Forelimb muscle (tissue), 1 donor: ENCODE measurements around the gene ARSB. TPM values are rescaled to one million over a fixed set of nuclear protein-coding genes. Genes with fewer than 3 reads are reported as not detected.
"Not testable (repeated sequence)": the region's sequence is repeated elsewhere in the genome, so short reads cannot be mapped to it uniquely, and the experiment has no call there.

Source experiments
- DNase-seq: peaks from one replicate; pipeline ENCODE4 v3.0.0-alpha.2; 2013; ENCODE audit warnings: low read depth
- polyA plus RNA-seq: library from polyadenylated mRNA; unstranded; fragments of 120-200 nt; gene quantifications from one replicate; pipeline ENCODE4 v1.2.1, GENCODE V29; 2013; ENCODE audit not compliant: insufficient read length

The ARSB gene
- polyA plus RNA-seq, 1 donor, result 18.4 TPM

DNA sequence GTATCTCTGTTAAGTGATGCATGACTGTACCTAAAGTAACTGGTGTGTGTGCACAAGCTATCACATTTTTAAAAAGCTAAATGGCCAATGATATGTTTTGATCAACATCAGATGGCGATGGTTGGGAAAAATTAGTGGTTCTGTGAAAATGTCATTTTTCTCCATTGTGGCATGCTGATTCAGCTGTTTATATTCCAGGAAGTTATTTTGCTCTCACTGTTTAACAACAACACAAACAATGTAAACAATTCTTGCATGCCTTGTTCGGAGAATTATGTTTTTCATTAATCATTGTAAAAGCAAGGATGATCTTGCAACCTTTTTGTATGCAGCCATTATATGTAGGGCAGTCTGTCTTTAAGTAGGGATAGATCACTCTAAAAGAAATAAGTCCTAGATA is 230.5 kb downstream of the ARSB start:
- no peak for DNase-seq

GRCh38 chr5:78753093-78753531 is 232.0 kb downstream of the ARSB start:
- no peak for DNase-seq

DNA sequence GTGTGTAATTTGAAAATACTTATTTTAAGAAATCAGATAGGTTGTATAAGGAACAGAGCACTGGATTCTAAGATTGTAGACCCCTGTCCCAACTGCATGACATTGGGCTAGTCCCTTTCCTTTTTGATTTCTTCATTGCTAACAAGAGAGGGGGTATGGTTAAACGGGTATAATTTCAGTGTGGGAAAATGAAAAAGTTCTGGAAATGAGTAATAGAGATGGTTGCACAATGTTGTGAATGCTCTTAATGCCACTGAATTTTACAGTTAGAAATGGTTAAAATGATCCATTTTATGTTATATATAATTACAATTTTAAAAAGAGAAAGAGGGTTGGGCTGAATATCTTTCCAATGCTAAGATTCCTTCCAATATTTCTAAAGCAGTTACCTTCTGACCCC is 233.2 kb downstream of the ARSB start:
- DNase-seq, result no peak

DNA sequence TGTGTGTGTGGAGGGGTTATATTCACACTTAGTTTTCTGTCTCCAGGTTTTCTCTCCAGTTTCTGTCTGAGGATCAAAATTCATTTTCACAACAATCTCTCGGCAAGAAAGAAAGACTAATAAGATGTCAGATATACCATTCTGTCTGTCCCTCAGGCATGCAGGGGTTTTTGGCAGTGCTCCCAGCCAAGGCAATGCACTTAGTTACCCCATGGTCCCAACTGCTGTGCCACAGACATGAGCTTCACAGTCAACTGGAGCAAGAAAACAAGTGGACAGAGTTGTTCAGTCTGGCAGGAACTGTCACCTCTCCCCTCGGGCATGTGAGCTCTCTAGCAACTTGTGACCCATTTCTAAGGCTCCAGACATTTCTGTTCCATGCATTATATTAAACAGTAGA is 234.8 kb downstream of the ARSB start:
- DNase-seq, result no peak

GRCh38 chr5:78747705-78748359 is 237.3 kb downstream of the ARSB start:
- no peak for DNase-seq

DNA sequence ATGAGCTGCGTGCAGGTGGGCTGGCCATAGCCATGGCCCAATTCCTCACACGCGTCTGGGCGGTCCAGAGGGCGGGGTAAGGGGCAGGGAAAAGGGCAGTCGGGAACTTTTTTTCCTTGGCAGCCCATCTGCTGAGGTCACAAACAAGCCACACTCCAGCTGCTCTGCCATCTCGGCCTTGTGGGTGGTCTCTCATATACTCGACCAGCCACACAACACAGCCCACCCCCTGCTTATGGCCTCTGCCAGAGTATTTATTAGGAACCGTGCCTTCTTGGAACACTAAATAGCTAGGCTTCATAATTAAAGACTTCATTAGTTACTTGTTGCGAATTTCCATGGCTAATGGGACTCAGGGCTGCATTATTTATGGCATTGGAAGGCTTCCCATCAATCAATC is 238.1 kb downstream of the ARSB start:
- no peak for DNase-seq

DNA sequence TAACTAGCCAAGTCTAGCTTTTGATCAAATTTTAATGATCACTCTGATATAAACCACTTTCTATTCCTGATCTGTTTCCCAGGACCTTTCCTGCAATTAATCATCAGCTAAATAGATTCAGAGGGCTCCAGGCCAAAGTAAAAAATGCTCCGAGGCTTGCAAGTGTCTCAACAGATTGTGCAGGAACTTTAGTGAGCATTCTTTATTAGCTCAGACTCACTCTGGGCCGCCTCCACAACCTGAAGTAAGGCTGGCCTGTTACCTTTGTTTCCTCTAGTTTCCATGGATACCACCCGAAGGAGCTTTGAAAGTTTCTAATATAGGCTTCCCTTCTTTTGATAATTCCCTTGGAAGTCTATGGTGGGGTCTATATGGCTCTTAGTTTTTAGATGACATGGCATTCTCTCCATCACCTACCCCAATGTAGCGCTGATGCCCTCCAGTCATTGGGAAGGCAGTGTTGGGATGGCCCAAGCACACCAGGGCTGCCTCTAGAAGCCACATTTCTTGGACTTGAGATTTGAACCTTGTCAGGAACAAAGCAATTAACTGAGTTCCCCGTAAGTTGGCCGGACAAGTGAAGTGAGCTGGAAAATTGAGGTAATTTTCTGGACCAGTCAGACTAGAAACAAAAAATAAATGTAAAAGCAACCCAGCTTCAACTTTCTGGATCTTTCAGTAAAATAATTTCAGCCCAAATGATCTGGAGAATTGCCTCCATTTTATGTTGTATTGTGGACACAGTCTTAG is 238.9 kb downstream of the ARSB start:
- DNase-seq, result no peak

DNA sequence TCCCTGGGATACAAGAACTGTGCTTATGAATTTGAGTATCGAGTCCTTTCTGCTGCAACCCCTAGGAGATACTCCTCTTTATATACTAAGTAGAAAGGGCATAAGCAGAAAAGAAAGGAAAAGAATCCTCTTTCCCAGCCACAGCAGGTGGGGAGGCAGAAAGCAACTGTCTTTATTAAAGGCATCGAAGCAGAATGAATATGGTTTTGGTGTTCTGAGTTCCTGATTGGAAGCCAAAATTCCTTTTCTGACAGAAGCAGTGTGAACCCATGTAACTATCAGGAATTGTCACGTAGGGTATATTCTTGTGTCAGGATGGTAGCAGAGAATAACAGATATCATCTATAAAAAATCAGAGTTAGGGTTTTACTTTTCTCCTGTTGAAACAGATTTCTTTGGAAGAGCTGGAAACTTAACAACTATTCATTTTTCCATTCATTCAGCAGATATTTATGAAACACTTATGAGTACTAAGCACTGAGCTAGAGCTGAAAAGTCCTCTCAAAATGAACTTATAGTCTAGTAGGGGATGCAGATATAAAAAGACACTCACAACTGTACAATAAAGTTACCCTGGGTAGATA is 240.1 kb downstream of the ARSB start:
- DNase-seq, result peak; percentile 68

GRCh38 chr5:78741019-78741418 is 244.1 kb downstream of the ARSB start:
- DNase-seq, result no peak

DNA sequence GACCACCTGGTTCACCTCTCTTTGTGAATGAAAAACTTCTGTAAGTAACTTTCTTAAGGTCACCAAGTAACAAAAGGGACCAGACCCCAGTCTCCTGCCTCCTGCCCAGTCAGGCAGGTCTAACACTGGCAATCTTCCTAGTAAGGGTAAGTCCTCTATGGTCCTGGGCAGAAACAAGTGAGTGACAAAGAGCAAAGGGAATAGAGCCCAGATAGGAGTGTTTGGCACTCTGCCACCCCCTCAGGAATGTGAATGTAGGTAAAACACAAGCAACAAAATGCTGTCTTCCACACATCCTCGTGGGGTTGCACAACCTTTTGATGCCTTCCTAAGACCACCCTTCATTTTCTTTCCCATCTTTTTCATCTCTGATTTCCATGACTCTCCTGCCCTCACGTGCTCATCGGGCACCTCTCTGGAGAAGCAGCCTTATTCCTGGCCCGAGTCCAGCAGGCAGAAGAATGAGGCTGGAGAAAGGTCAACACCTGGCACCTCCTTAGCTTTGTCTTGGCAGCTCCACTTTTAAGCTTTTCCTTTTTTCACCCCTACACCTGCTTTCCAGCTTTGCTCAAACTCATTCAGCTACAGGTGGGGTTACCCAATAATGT is 246.3 kb downstream of the ARSB start:
- DNase-seq, result no peak

DNA sequence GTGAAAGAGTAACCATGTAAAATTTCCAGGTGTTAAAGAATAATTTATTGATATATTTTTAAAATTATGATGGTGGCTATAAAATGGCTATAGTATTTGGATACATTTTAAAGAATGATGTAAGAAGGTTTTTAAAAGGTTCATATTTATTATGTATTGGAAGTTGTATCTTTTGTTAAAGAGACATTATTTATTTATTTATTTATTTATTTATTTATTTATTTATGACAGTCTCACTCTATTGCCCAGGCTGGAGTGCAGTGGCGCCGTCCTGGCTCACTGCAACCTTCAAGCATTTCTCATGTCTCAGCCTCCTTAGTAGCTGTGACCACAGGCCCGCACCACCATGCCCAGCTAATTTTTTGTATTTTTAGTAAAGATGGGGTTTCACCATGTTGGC is 247.0 kb downstream of the ARSB start:
- DNase-seq, result no peak

- DNase-seq, result no peak
These were observed 249.2 kb downstream of the ARSB start for GRCh38 chr5:78735834-78736463.

GRCh38 chr5:78734950-78735349 is 250.2 kb downstream of the ARSB start:
- DNase-seq, result no peak

DNA sequence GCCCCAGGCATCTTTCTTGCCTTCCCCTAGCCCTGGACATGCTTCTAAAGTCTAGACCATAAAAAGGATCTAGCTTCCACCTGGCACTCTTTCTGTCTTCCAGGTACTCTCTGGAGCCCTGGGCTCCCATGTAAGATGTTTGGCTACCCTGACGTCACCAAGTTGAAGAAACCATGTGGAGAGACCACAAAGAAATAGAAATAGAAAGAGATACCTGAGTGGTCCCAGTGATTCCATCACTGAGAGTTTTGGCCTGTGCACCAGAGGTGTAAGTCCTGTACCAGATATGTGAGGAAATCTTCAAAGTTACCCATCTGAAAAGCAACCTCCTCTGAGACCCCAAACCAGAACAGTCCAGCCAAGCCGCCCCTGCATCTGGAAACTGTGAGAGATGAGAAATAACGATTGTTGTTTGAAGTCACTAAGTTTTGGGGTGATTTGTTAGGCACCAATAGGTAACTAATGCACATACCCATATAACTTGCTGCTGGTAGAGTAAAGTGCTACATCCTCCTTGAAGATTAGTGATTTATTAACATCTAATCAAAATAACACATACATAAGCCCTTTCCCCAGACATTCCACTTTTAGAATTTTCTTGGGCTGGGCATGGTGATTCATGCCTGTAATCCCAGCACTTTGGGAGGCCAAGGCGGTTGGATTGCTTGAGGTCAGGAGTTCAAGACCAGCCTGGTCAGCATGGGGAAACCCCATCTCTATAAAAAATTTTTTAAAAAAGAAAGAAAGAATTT is 250.8 kb downstream of the ARSB start:
- DNase-seq, result no peak

GRCh38 chr5:78732721-78733120 is 252.4 kb downstream of the ARSB start:
- DNase-seq, result not testable (repeated sequence)

- DNase-seq, result no peak
These were observed 253.2 kb downstream of the ARSB start for GRCh38 chr5:78731884-78732283.

DNA sequence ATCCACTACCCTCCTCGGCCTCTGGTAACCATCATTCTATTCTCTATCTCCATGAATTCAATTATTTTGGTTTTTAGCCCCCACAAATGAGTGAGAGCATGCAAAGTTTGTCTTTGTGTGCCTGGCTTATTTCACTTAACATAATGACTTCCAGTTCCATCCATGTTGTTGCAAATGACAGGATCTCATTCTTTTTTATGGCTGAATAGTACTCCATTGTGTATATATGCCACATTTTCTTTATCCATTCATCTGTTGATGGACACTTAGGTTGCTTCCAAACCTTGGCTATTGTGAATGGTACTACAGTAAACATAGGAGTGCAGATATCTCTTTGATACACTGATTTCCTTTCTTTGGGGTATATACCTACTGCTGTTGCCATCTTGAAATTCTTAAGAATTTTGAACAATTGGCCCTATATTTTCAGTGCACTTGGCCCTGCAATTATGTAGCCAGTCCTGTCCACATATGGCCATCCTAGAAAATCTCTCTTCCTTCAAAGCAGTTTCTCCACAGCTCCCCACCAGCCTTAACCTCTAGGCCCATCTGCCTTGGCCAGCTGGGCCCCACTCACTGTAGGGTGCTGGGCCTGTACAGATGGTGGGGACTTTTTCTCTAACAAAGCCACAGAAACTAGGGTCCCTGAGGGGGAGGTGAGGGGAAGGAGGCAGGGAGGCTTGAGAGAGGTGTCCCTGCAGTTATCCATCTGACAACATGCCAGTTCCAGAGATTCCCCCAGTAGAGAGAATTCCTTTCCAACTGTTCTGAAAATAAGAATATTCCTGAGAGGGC is 254.6 kb downstream of the ARSB start:
- DNase-seq, result no peak

GRCh38 chr5:78727786-78728761 is 257.0 kb downstream of the ARSB start:
- no peak for DNase-seq
